Type B pancreatic cell (in vitro differentiated cells): Measurements from ENCODE around the gene MARK3. TPM values are rescaled to one million over a fixed set of nuclear protein-coding genes. Genes with fewer than 3 reads are reported as not detected.

ENCODE experiments used
- DNase-seq: peaks from one replicate; pipeline ENCODE4 v3.0.0; 2021; ENCODE audit warnings: mixed read lengths; ENCODE audit not compliant: unreplicated experiment; ENCODE audit errors: extremely low spot score
- H3K27ac Mint-ChIP-seq: 2 replicates; pipeline ENCODE4 v1.8.0; 2021; ENCODE audit warnings: mild to moderate bottlenecking, mixed read lengths
- H3K27me3 Mint-ChIP-seq: 2 replicates; pipeline ENCODE4 v1.8.0; 2021; ENCODE audit warnings: mixed read lengths
- H3K36me3 Mint-ChIP-seq: 2 replicates; pipeline ENCODE4 v1.8.0; 2021; ENCODE audit warnings: mixed read lengths
- H3K4me1 Mint-ChIP-seq: one replicate; pipeline ENCODE4 v1.8.0; 2021; ENCODE audit warnings: mixed read lengths; ENCODE audit not compliant: unreplicated experiment
- H3K4me3 Mint-ChIP-seq: 2 replicates; pipeline ENCODE4 v1.8.0; 2021; ENCODE audit warnings: mild to moderate bottlenecking, mixed read lengths
- H3K9me3 Mint-ChIP-seq: 2 replicates; pipeline ENCODE4 v1.8.0; 2021; ENCODE audit warnings: mixed read lengths
- total RNA-seq: library from RNA; stranded (reverse); gene quantifications from 2 replicates; pipeline ENCODE4 v1.2.1, GENCODE V29; 2021; ENCODE audit warnings: low replicate concordance
- TF ChIP-seq, protein P1 (sequence below): fragments of 200-600 bp; sonication (generic); conservative IDR thresholded peaks from 2 replicates; pipeline ENCODE4 v1.5.0; 2021; ENCODE audit warnings: antibody characterized with exemption, mild to moderate bottlenecking

MARK3 gene
- total RNA-seq, 1 donor from 2014 or later = 91.4 TPM

DNA sequence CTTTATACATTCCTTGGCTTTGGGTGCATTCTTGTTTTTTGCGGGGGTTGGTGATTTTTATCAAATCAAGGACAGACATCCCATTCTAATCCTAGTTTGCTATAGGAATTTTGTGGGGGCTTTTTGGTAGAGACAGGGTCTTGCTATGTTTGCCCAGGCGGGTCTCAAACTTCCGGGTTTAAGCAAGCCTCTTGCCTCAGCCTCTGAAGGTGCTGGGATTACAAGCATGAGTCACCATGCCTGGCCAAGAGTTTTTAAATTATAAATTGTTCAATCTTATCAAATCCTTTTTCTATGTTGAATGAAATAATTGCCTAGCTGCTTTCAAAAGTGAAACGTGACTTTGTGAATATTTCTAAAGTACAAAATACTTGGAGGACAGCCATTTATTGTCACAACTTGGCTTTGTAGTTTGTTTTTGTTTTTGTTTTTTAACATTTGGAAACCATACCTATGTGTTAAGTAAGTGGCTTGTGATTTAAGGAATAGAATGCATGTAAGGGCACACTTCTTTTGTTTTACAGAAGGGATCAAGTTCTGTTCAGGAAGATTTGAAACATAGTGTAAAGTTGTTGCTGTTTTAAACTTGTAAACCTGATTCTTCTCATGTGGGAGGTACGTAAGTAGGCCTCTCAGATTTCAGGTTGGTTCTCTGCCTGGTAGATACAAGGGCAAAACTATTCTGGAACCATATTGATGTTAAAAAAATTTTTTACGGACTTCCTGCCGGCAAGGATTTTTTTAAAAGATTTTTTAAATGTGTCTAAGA, 13.4 kb downstream of the MARK3 start:
- TF ChIP-seq, protein P1, sequence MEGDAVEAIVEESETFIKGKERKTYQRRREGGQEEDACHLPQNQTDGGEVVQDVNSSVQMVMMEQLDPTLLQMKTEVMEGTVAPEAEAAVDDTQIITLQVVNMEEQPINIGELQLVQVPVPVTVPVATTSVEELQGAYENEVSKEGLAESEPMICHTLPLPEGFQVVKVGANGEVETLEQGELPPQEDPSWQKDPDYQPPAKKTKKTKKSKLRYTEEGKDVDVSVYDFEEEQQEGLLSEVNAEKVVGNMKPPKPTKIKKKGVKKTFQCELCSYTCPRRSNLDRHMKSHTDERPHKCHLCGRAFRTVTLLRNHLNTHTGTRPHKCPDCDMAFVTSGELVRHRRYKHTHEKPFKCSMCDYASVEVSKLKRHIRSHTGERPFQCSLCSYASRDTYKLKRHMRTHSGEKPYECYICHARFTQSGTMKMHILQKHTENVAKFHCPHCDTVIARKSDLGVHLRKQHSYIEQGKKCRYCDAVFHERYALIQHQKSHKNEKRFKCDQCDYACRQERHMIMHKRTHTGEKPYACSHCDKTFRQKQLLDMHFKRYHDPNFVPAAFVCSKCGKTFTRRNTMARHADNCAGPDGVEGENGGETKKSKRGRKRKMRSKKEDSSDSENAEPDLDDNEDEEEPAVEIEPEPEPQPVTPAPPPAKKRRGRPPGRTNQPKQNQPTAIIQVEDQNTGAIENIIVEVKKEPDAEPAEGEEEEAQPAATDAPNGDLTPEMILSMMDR = no peak
- H3K27ac Mint-ChIP-seq = no peak overlapping the region
- peaks cover 3% of the 10 kb centered on the region for H3K36me3 Mint-ChIP-seq
- H3K27me3 Mint-ChIP-seq = no peaks in the 10 kb centered on the region
- DNase-seq = no peak
- H3K4me1 Mint-ChIP-seq = peaks cover 60% of the 10 kb centered on the region
- peak overlapping the region; percentile 27 for H3K4me3 Mint-ChIP-seq
- H3K9me3 Mint-ChIP-seq = peaks cover 5% of the 10 kb centered on the region

DNA sequence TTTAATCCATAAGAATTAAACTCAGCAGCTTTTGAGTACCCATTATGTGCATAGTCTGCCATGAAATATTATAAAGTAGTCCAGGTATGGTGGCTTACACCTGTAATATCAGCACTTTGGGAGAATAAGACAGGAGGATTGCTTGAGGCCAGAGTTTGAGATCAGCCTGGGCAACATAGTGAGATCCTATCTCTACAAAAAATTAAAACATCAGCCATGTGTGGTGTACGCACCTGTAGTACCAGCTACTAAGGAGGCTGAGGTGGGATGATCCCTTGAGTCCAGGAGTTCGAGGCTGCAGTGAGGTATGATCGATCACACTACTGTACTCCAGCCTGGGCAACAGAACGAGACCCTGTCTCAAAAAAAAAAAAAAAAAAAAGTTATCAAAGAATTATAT, 15.3 kb downstream of the MARK3 start:
- no peaks in the 10 kb centered on the region for H3K27me3 Mint-ChIP-seq
- no peak overlapping the region for H3K27ac Mint-ChIP-seq
- no peak overlapping the region for H3K4me3 Mint-ChIP-seq
- no peak for DNase-seq
- peaks cover 5% of the 10 kb centered on the region for H3K9me3 Mint-ChIP-seq
- peaks cover 6% of the 10 kb centered on the region for H3K36me3 Mint-ChIP-seq
- peaks cover 55% of the 10 kb centered on the region for H3K4me1 Mint-ChIP-seq
- TF ChIP-seq, protein P1 = no peak

DNA sequence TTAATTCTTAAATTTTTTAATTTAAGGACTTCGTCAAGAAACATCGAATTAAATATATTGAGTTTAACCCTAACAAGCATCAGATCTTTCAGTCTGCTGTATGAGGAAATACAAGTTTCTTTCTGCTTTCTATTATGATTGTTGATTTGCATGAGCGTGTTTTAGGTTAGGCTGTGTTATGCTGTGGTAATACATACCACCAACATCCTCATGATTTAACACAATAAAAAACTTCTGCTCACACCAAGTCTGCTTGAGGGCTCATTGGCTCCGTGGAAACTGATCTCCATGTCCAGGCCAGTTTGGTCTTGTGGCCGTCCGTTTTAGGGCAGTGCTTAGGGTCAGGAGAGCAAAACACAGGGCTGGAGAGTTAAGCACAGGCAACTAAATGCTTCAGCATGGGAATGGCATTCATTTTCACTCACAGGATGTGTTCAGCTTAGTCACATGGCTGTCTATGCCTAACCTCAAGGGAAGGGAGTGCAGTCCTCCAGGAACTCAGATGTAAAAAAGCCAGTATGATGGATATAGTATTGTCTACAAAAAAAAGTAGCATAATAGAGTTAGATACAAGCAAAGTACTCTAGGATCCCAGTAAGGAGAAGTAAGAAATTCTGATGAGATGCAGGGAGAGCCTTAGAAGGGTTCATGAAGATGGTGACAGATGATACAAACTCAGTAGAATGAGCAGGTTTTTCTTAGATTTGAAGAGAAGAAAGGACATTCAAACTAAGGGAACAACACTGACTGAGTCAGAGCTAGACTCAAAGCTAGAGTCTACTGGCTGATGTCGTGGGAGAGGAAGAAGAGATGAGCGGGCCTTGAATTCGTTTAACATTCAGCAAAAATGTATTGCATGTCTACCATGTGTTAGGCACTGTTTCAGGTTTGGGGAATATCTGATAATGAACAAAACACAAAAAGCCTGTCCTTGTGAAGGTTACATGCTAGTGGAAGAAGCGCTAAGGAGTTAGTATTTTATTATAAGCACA, 16.3 kb downstream of the MARK3 start:
- H3K9me3 Mint-ChIP-seq = peaks cover 5% of the 10 kb centered on the region
- DNase-seq = no peak
- peaks cover 6% of the 10 kb centered on the region for H3K36me3 Mint-ChIP-seq
- H3K4me1 Mint-ChIP-seq = peaks cover 48% of the 10 kb centered on the region
- H3K27me3 Mint-ChIP-seq = no peaks in the 10 kb centered on the region
- peak overlapping the region; percentile 1 for H3K4me3 Mint-ChIP-seq
- H3K27ac Mint-ChIP-seq = peak overlapping the region; percentile 70
- TF ChIP-seq, protein P1 = no peak

DNA sequence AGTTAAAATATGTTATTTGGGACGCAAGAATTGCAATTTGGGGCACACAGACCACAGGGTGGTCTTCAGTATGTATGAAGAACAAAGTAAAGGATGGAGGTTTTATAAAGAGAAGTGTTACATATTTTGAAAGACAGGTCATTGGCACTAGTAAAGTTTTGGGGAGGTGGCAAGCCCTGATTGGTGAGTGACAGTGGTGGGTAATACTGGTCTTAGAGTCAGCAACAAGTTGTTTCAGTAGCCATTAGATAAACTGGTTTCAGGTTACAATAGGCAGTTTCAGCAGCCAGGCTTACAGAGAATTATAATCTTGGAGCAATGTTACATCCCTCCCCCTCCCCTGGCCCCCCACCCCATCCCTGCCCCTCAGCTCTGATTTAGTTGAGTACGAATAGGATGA, 17.5 kb downstream of the MARK3 start:
- Mint-ChIP-seq H3K9me3 (peaks cover 5% of the 10 kb centered on the region), H3K36me3 (peaks cover 11% of the 10 kb centered on the region), H3K4me1 (peaks cover 45% of the 10 kb centered on the region), H3K4me3 (no peak overlapping the region), H3K27me3 (no peaks in the 10 kb centered on the region), H3K27ac (peak overlapping the region; percentile 35)
- TF ChIP-seq, protein P1 = no peak
- no peak for DNase-seq

DNA sequence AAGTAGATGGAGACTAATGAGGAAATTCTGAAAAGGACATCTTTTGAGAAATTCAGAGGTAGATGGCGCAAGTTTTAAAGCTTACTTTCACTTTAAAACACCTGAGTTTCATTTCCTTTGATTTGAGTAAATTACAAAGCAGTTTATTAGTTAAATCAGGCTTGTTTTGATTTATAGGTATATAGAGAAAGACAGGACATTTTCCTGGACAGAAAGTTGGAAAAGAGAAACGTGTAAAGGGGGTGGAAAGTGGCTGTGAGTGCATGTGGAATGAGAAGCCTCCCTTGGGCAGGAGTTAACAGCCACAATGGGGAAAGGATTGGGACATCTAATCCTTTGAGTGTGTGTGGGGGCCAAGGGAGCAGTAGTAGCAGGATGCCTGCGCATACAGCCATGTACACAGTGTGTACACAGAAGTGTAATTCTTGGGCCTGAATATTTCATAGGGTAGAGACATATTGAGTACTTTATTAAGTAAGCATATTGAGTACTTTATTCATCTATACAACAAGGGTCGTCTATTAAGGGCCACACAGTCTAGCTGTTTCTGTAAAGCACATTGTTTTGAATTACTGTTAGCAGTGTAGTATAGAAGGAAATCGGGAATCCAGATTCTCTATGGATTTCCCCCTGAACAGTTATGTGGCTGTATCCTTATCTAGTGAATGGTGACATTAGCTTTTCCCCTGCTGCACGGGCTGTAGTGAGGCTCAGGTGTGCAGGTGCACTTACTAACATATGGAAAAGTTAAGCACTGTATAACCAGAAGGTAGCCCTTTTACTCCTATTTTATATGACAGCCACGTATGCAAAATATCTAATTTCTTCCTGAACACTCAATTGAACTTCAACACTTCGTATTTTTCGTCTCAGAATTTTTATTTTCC, 19.1 kb downstream of the MARK3 start:
- peaks cover 44% of the 10 kb centered on the region for H3K4me1 Mint-ChIP-seq
- DNase-seq = no peak
- no peak overlapping the region for H3K4me3 Mint-ChIP-seq
- peaks cover 22% of the 10 kb centered on the region for H3K36me3 Mint-ChIP-seq
- H3K9me3 Mint-ChIP-seq = peaks cover 5% of the 10 kb centered on the region
- no peak overlapping the region for H3K27ac Mint-ChIP-seq
- TF ChIP-seq, protein P1 = no peak
- H3K27me3 Mint-ChIP-seq = no peaks in the 10 kb centered on the region
